GM23338 (cell line): Measurements from ENCODE around the gene SCN11A. TPM values are rescaled to one million over a fixed set of nuclear protein-coding genes. Genes with fewer than 3 reads are reported as not detected.

Experiments used
- ATAC-seq: fragments of 200-7000 bp; cut with Tn5 transposase; 3 replicates; pipeline ENCODE4 v1.9.1; 2020
- DNase-seq: peaks from one replicate; pipeline ENCODE4 v3.0.0-alpha.2; 2015; ENCODE audit warnings: low spot score
- H2AFZ ChIP-seq: fragments of 200-600 bp; sonication (generic); 2 replicates; pipeline ENCODE4 v1.8.0; 2016; ENCODE audit warnings: antibody characterized with exemption, mild to moderate bottlenecking, moderate library complexity
- H3F3A ChIP-seq: fragments of 200-600 bp; sonication (generic); replicated peaks from 2 replicates; pipeline ENCODE4 v1.8.0; 2017; ENCODE audit warnings: antibody characterized with exemption, mixed run types, low read depth
- H3K27ac ChIP-seq: fragments of 200-600 bp; sonication (generic); 2 replicates; pipeline ENCODE4 v1.6.1; 2016; ENCODE audit warnings: low read depth
- H3K27me3 ChIP-seq: fragments of 200-600 bp; sonication (generic); 2 replicates; pipeline ENCODE4 v1.8.0; 2016; ENCODE audit warnings: mild to moderate bottlenecking, mixed run types, moderate library complexity; ENCODE audit not compliant: insufficient read depth
- H3K36me3 ChIP-seq: fragments of 200-600 bp; sonication (generic); 2 replicates; pipeline ENCODE4 v1.8.0; 2016; ENCODE audit warnings: mild to moderate bottlenecking; ENCODE audit not compliant: insufficient read depth
- H3K4me1 ChIP-seq: fragments of 200-600 bp; sonication (generic); 2 replicates; pipeline ENCODE4 v1.8.0; 2016; ENCODE audit warnings: mild to moderate bottlenecking, moderate library complexity; ENCODE audit not compliant: insufficient read depth
- H3K4me2 ChIP-seq: fragments of 200-600 bp; sonication (generic); 2 replicates; pipeline ENCODE4 v1.7.1; 2017; ENCODE audit warnings: mixed run types
- H3K4me3 ChIP-seq: fragments of 200-600 bp; sonication (generic); 2 replicates; pipeline ENCODE4 v1.6.1; 2016; ENCODE audit warnings: mixed run types
- H3K79me2 ChIP-seq: fragments of 200-600 bp; sonication (generic); replicated peaks from 2 replicates; pipeline ENCODE4 v1.8.0; 2017; ENCODE audit warnings: mild to moderate bottlenecking; ENCODE audit not compliant: insufficient read depth
- H3K9me2 ChIP-seq: fragments of 200-600 bp; sonication (generic); 2 replicates; pipeline ENCODE4 v1.8.0; 2017; ENCODE audit not compliant: insufficient read depth
- H4K20me1 ChIP-seq: fragments of 200-600 bp; sonication (generic); replicated peaks from 2 replicates; pipeline ENCODE4 v1.8.0; 2017; ENCODE audit warnings: mild to moderate bottlenecking; ENCODE audit not compliant: insufficient read depth
- H3K27ac Mint-ChIP-seq: 2 replicates; pipeline ENCODE4 v1.8.0; 2020; ENCODE audit warnings: inconsistent platforms, mild to moderate bottlenecking, moderate library complexity, mixed read lengths
- H3K27me3 Mint-ChIP-seq: 3 replicates; pipeline ENCODE4 v1.8.0; 2022; ENCODE audit warnings: low read depth, mild to moderate bottlenecking, moderate library complexity, mixed read lengths, inconsistent platforms; ENCODE audit not compliant: insufficient read depth, poor library complexity
- H3K36me3 Mint-ChIP-seq: 3 replicates; pipeline ENCODE4 v1.8.0; 2021; ENCODE audit warnings: low read depth, mild to moderate bottlenecking, inconsistent platforms, moderate library complexity, mixed read lengths
- H3K4me1 Mint-ChIP-seq: 3 replicates; pipeline ENCODE4 v1.8.0; 2020; ENCODE audit warnings: mild to moderate bottlenecking, inconsistent platforms, mixed read lengths
- H3K4me3 Mint-ChIP-seq: 3 replicates; pipeline ENCODE4 v1.8.0; 2021; ENCODE audit warnings: moderate library complexity, mild to moderate bottlenecking, inconsistent platforms, mixed read lengths
- H3K9me3 Mint-ChIP-seq: 3 replicates; pipeline ENCODE4 v1.8.0; 2020; ENCODE audit warnings: moderate library complexity, mild to moderate bottlenecking, inconsistent platforms, mixed read lengths
- CREB1 ChIP-seq: fragments of 250-450 bp; sonication (Bioruptor Pico); IDR thresholded peaks from 2 replicates; pipeline ENCODE4 v1.5.0; 2020; ENCODE audit warnings: low read depth, mild to moderate bottlenecking, moderate library complexity
- EZH2 ChIP-seq: fragments of 200-600 bp; sonication (generic); IDR thresholded peaks from one replicate; pipeline ENCODE4 v1.8.0; 2017; ENCODE audit warnings: antibody characterized with exemption, mild to moderate bottlenecking, low read depth; ENCODE audit not compliant: unreplicated experiment
- EZH2phosphoT487 ChIP-seq: fragments of 200-600 bp; sonication (generic); IDR thresholded peaks from one replicate; pipeline ENCODE4 v1.8.1; 2018; ENCODE audit warnings: antibody characterized with exemption; ENCODE audit not compliant: unreplicated experiment
- JUNB ChIP-seq: IDR thresholded peaks from one replicate; pipeline ENCODE4 v1.6.1; 2016; ENCODE audit warnings: antibody characterized with exemption; ENCODE audit not compliant: unreplicated experiment
- NANOG ChIP-seq: IDR thresholded peaks from 2 replicates; pipeline ENCODE4 v1.6.1; 2016; ENCODE audit warnings: antibody characterized with exemption, borderline replicate concordance
- POLR2AphosphoS5 ChIP-seq: IDR thresholded peaks from 2 replicates; pipeline ENCODE4 v1.6.1; 2016; ENCODE audit warnings: antibody characterized with exemption, low read depth
- REST ChIP-seq: IDR thresholded peaks from one replicate; pipeline ENCODE4 v1.6.1; 2018; ENCODE audit warnings: antibody characterized with exemption; ENCODE audit not compliant: unreplicated experiment
- STAT1 ChIP-seq: IDR thresholded peaks from one replicate; pipeline ENCODE4 v1.6.1; 2016; ENCODE audit warnings: antibody characterized with exemption; ENCODE audit not compliant: unreplicated experiment
- ZNF114 ChIP-seq: fragments of 250-450 bp; sonication (Bioruptor Pico); IDR thresholded peaks from 2 replicates; pipeline ENCODE4 v1.5.0; 2020; ENCODE audit warnings: mild to moderate bottlenecking, moderate library complexity
- ZNF331 ChIP-seq: fragments of 250-450 bp; sonication (Bioruptor Pico); IDR thresholded peaks from 2 replicates; pipeline ENCODE4 v1.5.0; 2020; ENCODE audit warnings: low read depth, mild to moderate bottlenecking, moderate library complexity
- polyA plus RNA-seq: library from polyadenylated mRNA; unstranded; fragments of >200 nt; fragmentation: Nextera tagmentation; extraction: Ambion mirVana; gene quantifications from 2 replicates; pipeline ENCODE4 v1.2.1, GENCODE V29; 2016
- total RNA-seq: library from RNA; depleted of rRNA; stranded (reverse); fragments of >200 nt; shearing (Covaris generic); gene quantifications from 2 replicates; pipeline ENCODE4 v1.2.3, GENCODE V29; 2014
- TF ChIP-seq, protein P1 (sequence below): IDR thresholded peaks from 2 replicates; pipeline ENCODE4 v1.6.1; 2016; ENCODE audit warnings: antibody characterized with exemption
- TF ChIP-seq, protein P2 (sequence below): fragments of 250-450 bp; sonication (Bioruptor Pico); IDR thresholded peaks from 2 replicates; pipeline ENCODE4 v1.5.0; 2020; ENCODE audit warnings: mild to moderate bottlenecking, moderate library complexity

Gene SCN11A
- total and polyA plus RNA-seq, 2 experiments from 2014 or later, result 0.05 to 0.14 TPM

DNA sequence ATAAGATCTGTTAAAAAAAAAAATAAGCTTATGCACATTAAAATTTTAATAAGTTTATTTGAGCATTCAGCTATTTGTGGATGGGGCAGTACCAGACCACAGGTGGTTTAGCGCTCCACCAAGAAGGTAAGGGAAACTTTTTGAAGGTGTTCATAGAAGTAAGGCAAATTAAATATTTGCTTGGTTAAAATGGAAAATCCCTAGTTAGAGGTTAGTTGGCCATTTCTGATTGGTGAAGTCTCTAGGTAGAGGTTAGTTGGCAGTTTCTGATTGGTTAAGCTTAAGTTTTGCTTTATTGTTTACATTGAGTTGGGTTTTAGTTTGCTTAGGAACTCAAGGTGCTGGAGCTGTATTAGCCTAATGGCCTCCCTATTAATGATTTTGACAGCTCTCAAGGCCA is 30.7 kb downstream of the SCN11A start (continued):
- no peak for TF ChIP-seq STAT1
- no peak for TF ChIP-seq POLR2AphosphoS5
- TF ChIP-seq, protein P1, sequence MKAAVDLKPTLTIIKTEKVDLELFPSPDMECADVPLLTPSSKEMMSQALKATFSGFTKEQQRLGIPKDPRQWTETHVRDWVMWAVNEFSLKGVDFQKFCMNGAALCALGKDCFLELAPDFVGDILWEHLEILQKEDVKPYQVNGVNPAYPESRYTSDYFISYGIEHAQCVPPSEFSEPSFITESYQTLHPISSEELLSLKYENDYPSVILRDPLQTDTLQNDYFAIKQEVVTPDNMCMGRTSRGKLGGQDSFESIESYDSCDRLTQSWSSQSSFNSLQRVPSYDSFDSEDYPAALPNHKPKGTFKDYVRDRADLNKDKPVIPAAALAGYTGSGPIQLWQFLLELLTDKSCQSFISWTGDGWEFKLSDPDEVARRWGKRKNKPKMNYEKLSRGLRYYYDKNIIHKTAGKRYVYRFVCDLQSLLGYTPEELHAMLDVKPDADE, result no peak
- TF ChIP-seq NANOG, result no peak
- no peak for TF ChIP-seq CREB1 (CRISPR knock-in tag)
- TF ChIP-seq REST, result no peak
- no peak for TF ChIP-seq ZNF331

- Histone ChIP-seq H3K4me2 (no peak overlapping the region), H3K79me2 (no peaks in the 10 kb centered on the region), H3K36me3 (no peaks in the 10 kb centered on the region), H3F3A (no peaks in the 10 kb centered on the region), H2AFZ (peak overlapping the region; percentile 44; the same call in 1 of the 2 replicates), H3K9me2 (peaks cover 2% of the 10 kb centered on the region; the same call in 1 of the 2 replicates), H3K4me3 (no peak overlapping the region), H3K27me3 (no peaks in the 10 kb centered on the region), H4K20me1 (no peaks in the 10 kb centered on the region), H3K4me1 (no peaks in the 10 kb centered on the region), H3K27ac (no peak overlapping the region)
- H3K9me3 Mint-ChIP-seq, result no peaks in the 10 kb centered on the region
- peaks cover 4% of the 10 kb centered on the region for H3K4me1 Mint-ChIP-seq
- peaks cover 4% of the 10 kb centered on the region for H3K27me3 Mint-ChIP-seq
- no peak overlapping the region for H3K27ac Mint-ChIP-seq
- no peak for DNase-seq
- no peaks in the 10 kb centered on the region for H3K36me3 Mint-ChIP-seq
- no peak overlapping the region for H3K4me3 Mint-ChIP-seq
- ATAC-seq, result no peak
- TF ChIP-seq EZH2phosphoT487 (no peak), ZNF114 (CRISPR knock-in tag) (no peak), POLR2AphosphoS5 (no peak), EZH2 (no peak), STAT1 (no peak), CREB1 (CRISPR knock-in tag) (no peak), JUNB (no peak)
- TF ChIP-seq, protein P2, sequence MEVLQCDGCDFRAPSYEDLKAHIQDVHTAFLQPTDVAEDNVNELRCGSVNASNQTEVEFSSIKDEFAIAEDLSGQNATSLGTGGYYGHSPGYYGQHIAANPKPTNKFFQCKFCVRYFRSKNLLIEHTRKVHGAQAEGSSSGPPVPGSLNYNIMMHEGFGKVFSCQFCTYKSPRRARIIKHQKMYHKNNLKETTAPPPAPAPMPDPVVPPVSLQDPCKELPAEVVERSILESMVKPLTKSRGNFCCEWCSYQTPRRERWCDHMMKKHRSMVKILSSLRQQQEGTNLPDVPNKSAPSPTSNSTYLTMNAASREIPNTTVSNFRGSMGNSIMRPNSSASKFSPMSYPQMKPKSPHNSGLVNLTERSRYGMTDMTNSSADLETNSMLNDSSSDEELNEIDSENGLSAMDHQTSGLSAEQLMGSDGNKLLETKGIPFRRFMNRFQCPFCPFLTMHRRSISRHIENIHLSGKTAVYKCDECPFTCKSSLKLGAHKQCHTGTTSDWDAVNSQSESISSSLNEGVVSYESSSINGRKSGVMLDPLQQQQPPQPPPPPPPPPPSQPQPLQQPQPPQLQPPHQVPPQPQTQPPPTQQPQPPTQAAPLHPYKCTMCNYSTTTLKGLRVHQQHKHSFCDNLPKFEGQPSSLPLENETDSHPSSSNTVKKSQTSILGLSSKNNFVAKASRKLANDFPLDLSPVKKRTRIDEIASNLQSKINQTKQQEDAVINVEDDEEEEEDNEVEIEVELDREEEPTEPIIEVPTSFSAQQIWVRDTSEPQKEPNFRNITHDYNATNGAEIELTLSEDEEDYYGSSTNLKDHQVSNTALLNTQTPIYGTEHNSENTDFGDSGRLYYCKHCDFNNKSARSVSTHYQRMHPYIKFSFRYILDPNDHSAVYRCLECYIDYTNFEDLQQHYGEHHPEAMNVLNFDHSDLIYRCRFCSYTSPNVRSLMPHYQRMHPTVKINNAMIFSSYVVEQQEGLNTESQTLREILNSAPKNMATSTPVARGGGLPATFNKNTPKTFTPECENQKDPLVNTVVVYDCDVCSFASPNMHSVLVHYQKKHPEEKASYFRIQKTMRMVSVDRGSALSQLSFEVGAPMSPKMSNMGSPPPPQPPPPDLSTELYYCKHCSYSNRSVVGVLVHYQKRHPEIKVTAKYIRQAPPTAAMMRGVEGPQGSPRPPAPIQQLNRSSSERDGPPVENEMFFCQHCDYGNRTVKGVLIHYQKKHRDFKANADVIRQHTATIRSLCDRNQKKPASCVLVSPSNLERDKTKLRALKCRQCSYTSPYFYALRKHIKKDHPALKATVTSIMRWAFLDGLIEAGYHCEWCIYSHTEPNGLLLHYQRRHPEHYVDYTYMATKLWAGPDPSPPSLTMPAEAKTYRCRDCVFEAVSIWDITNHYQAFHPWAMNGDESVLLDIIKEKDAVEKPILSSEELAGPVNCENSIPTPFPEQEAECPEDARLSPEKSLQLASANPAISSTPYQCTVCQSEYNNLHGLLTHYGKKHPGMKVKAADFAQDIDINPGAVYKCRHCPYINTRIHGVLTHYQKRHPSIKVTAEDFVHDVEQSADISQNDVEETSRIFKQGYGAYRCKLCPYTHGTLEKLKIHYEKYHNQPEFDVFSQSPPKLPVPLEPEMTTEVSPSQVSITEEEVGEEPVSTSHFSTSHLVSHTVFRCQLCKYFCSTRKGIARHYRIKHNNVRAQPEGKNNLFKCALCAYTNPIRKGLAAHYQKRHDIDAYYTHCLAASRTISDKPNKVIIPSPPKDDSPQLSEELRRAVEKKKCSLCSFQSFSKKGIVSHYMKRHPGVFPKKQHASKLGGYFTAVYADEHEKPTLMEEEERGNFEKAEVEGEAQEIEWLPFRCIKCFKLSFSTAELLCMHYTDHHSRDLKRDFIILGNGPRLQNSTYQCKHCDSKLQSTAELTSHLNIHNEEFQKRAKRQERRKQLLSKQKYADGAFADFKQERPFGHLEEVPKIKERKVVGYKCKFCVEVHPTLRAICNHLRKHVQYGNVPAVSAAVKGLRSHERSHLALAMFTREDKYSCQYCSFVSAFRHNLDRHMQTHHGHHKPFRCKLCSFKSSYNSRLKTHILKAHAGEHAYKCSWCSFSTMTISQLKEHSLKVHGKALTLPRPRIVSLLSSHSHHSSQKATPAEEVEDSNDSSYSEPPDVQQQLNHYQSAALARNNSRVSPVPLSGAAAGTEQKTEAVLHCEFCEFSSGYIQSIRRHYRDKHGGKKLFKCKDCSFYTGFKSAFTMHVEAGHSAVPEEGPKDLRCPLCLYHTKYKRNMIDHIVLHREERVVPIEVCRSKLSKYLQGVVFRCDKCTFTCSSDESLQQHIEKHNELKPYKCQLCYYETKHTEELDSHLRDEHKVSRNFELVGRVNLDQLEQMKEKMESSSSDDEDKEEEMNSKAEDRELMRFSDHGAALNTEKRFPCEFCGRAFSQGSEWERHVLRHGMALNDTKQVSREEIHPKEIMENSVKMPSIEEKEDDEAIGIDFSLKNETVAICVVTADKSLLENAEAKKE (CRISPR knock-in tag), result no peak
- TF ChIP-seq, protein P1, result no peak
These were observed 32.4 kb downstream of the SCN11A start for GRCh38 chr3:39019299-39019698.
